Heart left ventricle (tissue), 13 donors: ENCODE data around the gene MVK.

Experiments
- POLR2A ChIP-seq, 2 donors: fragments of 450-650 bp; IDR thresholded peaks; one replicate each; pipeline ENCODE4 v1.6.1; 2017; ENCODE audit warnings: antibody characterized with exemption in 2 of 2, mild to moderate bottlenecking in 2 of 2, moderate library complexity in 2 of 2
- TF ChIP-seq, protein P1 (sequence below), 12 donors: fragments of 200-600 bp; sonication (generic) in 4 of 12; IDR thresholded peaks; one replicate each; pipeline versions ENCODE4 v1.5.0 to v1.8.0; 2018 to 2022; ENCODE audit warnings: antibody characterized with exemption in 12 of 12, mild to moderate bottlenecking in 5 of 12
- donor health status: ischemic (EF 13 %, LVEDD 7.1; RV severe dilation, severe dysfunction).
- donor health status: DM: no; HTN: yes; CAD: no.
- donor health status: DM: no; HTN: no; CAD: no.
- donor health status: ischemic (EF 25% LVEDD 6.9; RV normal size, moderate dysfunction).
- donor health status: ischemic (EF 25% LVEDD 5.7; RV mildly dilated, moderate dysfunction).
- donor health status: ischemic (EF 35%, LVEDD 5.7; RV mildly dilated, moderate dysfunction).
- donor health status: nonischemic (EF 11% LVEDD 7.7; RV severe dilation, severe dysfunction).
- donor health status: DM: yes; HTN: yes; CAD: no.
- donor health status: PGD.
- donor health status: ischemic (EF 29% LVEDD 5.4; RV normal size, mild dysfunction).
- donor health status: nonischemic (EF 23%, LVEDD 6.1; RV moderate dilation, normal function).

DNA sequence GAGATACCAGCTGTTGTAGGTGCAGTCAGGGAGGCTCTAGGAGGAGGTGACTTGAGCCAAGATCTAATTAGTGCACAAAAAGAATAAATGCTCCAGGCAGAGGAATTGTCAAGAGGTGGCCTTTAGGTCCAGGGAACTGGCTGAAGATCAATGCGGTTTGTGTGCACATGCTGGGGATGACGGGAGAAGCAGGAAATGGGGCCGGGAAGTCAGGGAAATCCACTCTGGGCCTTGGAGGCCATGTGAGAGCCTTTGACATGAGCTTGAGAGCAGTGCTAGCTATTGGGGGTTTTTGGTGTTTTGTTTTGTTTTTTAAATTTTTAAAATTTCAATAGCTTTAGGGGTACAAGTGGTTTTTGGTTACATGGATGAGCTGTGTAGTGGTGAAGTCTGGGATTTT lies 67.4 kb downstream of the MVK start:
- no peak for TF ChIP-seq POLR2A (IDR thresholded peaks at IDR 0.05)
- TF ChIP-seq, protein P1, sequence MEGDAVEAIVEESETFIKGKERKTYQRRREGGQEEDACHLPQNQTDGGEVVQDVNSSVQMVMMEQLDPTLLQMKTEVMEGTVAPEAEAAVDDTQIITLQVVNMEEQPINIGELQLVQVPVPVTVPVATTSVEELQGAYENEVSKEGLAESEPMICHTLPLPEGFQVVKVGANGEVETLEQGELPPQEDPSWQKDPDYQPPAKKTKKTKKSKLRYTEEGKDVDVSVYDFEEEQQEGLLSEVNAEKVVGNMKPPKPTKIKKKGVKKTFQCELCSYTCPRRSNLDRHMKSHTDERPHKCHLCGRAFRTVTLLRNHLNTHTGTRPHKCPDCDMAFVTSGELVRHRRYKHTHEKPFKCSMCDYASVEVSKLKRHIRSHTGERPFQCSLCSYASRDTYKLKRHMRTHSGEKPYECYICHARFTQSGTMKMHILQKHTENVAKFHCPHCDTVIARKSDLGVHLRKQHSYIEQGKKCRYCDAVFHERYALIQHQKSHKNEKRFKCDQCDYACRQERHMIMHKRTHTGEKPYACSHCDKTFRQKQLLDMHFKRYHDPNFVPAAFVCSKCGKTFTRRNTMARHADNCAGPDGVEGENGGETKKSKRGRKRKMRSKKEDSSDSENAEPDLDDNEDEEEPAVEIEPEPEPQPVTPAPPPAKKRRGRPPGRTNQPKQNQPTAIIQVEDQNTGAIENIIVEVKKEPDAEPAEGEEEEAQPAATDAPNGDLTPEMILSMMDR (IDR thresholded peaks at IDR 0.05), result no peak
